ENCODE measurements around the gene PLA2G4A.

DNA sequence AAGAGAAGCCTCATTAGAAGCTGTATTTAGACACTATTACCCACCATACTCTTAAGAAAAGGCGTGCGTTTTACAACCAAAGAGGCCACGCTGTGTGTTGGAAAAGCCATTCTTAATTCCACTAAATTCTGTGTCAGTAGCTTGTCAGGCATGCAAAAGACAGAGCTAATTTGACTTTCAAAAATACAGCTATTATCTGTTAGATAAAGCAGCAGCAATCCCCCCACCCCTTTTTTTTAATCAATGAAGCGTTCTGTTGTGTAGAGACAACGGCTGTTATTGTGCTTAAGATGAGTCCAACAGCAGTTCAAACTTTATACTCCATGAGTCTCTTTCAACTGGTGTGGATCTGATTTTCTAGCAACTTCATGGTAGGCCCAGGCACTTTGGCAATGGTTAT is 43.5 kb downstream of the PLA2G4A start:
- TF ChIP-seq, protein P1, sequence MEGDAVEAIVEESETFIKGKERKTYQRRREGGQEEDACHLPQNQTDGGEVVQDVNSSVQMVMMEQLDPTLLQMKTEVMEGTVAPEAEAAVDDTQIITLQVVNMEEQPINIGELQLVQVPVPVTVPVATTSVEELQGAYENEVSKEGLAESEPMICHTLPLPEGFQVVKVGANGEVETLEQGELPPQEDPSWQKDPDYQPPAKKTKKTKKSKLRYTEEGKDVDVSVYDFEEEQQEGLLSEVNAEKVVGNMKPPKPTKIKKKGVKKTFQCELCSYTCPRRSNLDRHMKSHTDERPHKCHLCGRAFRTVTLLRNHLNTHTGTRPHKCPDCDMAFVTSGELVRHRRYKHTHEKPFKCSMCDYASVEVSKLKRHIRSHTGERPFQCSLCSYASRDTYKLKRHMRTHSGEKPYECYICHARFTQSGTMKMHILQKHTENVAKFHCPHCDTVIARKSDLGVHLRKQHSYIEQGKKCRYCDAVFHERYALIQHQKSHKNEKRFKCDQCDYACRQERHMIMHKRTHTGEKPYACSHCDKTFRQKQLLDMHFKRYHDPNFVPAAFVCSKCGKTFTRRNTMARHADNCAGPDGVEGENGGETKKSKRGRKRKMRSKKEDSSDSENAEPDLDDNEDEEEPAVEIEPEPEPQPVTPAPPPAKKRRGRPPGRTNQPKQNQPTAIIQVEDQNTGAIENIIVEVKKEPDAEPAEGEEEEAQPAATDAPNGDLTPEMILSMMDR (IDR thresholded peaks at IDR 0.05) = no peak
- no peak for TF ChIP-seq POLR2A (IDR thresholded peaks at IDR 0.05)

Measured in esophagus squamous epithelium (tissue), 4 donors.